Measurements from ENCODE around the gene CST9L. TPM values are rescaled to one million over a fixed set of nuclear protein-coding genes. Genes with fewer than 3 reads are reported as not detected.

CST9L gene
- total RNA-seq, 1 experiment from 2014 or later = not detected

GRCh38 chr20:23524146-23524545 is 44.1 kb downstream of the CST9L start:
- Histone ChIP-seq H3K36me3 (replicated peaks; ENCODE audit: control insufficient read depth, insufficient read depth, low read length) (no peaks in the 10 kb centered on the region), H3K4me3 (ENCODE audit: insufficient read depth, low read depth, low read length) (no peak overlapping the region), H3K27me3 (ENCODE audit: control insufficient read depth, insufficient read depth, low read length) (no peaks in the 10 kb centered on the region)
- no peak for DNase-seq

- Histone ChIP-seq H3K27me3 (ENCODE audit: control insufficient read depth, insufficient read depth, low read length) (no peaks in the 10 kb centered on the region), H3K36me3 (replicated peaks; ENCODE audit: control insufficient read depth, insufficient read depth, low read length) (no peaks in the 10 kb centered on the region), H3K4me3 (ENCODE audit: insufficient read depth, low read depth, low read length) (no peak overlapping the region)
- no peak for DNase-seq
Measured at GRCh38 chr20:23520185-23520584, 48.1 kb downstream of the CST9L start.

GRCh38 chr20:23519556-23519955 is 48.7 kb downstream of the CST9L start:
- no peaks in the 10 kb centered on the region for H3K27me3 ChIP-seq (ENCODE audit: control insufficient read depth, insufficient read depth, low read length)
- no peaks in the 10 kb centered on the region for H3K36me3 ChIP-seq (replicated peaks; ENCODE audit: control insufficient read depth, insufficient read depth, low read length)
- no peak overlapping the region for H3K4me3 ChIP-seq (ENCODE audit: insufficient read depth, low read depth, low read length)
- DNase-seq = no peak

- Histone ChIP-seq H3K27me3 (ENCODE audit: control insufficient read depth, insufficient read depth, low read length) (no peaks in the 10 kb centered on the region), H3K4me3 (ENCODE audit: insufficient read depth, low read depth, low read length) (no peak overlapping the region), H3K36me3 (replicated peaks; ENCODE audit: control insufficient read depth, insufficient read depth, low read length) (no peaks in the 10 kb centered on the region)
- DNase-seq = no peak
Measured at GRCh38 chr20:23517719-23518118, 50.6 kb downstream of the CST9L start.

GRCh38 chr20:23515250-23515939 is 52.9 kb downstream of the CST9L start:
- H3K27me3 ChIP-seq (ENCODE audit: control insufficient read depth, insufficient read depth, low read length) = no peaks in the 10 kb centered on the region; the same call in 1 of the 2 replicates
- DNase-seq = no peak

GRCh38 chr20:23514848-23515247 is 53.4 kb downstream of the CST9L start:
- Histone ChIP-seq H3K4me3 (ENCODE audit: insufficient read depth, low read depth, low read length) (no peak overlapping the region), H3K36me3 (replicated peaks; ENCODE audit: control insufficient read depth, insufficient read depth, low read length) (no peaks in the 10 kb centered on the region), H3K27me3 (ENCODE audit: control insufficient read depth, insufficient read depth, low read length) (no peaks in the 10 kb centered on the region; the same call in 1 of the 2 replicates)
- DNase-seq = no peak

More at GRCh38 chr20:23515250-23515939, 52.9 kb downstream of the CST9L start:
- Histone ChIP-seq H3K36me3 (replicated peaks; ENCODE audit: control insufficient read depth, insufficient read depth, low read length) (no peaks in the 10 kb centered on the region), H3K4me3 (ENCODE audit: insufficient read depth, low read depth, low read length) (no peak overlapping the region)

Other genes starting within 250 kb of the CST9L start
- 38.4 and 54.7 TPM in 2 replicates for gene NXT1, start 217.7 kb downstream of the CST9L start, total RNA-seq (2014; rRNA removed; shearing (Covaris generic))
- gene GZF1, start 206.3 kb downstream of the CST9L start, total RNA-seq (2014; rRNA removed; shearing (Covaris generic)) = 8.8 and 16.0 TPM in 2 replicates
- gene NAPB, start 147.0 kb downstream of the CST9L start, total RNA-seq (2014; rRNA removed; shearing (Covaris generic)) = 4.8 and 11.8 TPM in 2 replicates
- not detected in 2 replicates for gene CSTL1, start 128.8 kb downstream of the CST9L start, total RNA-seq (2014; rRNA removed; shearing (Covaris generic))
- gene CST11, start 115.6 kb downstream of the CST9L start, total RNA-seq (2014; rRNA removed; shearing (Covaris generic)) = 0.55 TPM in 1 of 2 replicates, not detected in the other
- gene CST8, start 77.4 kb downstream of the CST9L start, total RNA-seq (2014; rRNA removed; shearing (Covaris generic)) = not detected in 2 replicates
- not detected in 2 replicates for gene CST9, start 37.4 kb upstream of the CST9L start, total RNA-seq (2014; rRNA removed; shearing (Covaris generic))
- 68.5 and 104 TPM in 2 replicates for gene CST3, start 69.5 kb upstream of the CST9L start, total RNA-seq (2014; rRNA removed; shearing (Covaris generic))
- gene CST4, start 120.6 kb upstream of the CST9L start, total RNA-seq (2014; rRNA removed; shearing (Covaris generic)) = not detected in 2 replicates
- 10.5 and 46.0 TPM in 2 replicates for gene CST1, start 182.5 kb upstream of the CST9L start, total RNA-seq (2014; rRNA removed; shearing (Covaris generic))

Data from H7 (cell line).